ENCODE measurements around the gene TBC1D22A.

DNA sequence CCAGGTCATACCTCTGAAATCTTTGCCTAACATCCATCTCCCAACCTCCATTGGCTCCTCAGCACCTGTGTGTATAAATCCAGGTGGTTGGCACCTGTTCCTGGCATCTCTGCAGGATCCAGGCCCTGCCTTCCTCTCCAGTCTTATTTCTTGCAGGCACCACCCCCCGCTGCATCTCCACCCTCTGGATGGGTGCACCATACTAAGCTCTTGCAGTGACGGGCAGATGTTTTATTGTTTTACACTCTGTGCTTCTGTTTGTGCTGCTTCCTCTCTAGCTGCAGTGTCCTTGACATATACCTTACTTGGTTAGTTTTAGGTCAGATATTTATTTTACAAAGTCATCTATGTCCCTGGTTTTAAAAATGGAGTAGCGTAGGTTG lies 102.6 kb downstream of the TBC1D22A start:
- TF ChIP-seq, protein P1, sequence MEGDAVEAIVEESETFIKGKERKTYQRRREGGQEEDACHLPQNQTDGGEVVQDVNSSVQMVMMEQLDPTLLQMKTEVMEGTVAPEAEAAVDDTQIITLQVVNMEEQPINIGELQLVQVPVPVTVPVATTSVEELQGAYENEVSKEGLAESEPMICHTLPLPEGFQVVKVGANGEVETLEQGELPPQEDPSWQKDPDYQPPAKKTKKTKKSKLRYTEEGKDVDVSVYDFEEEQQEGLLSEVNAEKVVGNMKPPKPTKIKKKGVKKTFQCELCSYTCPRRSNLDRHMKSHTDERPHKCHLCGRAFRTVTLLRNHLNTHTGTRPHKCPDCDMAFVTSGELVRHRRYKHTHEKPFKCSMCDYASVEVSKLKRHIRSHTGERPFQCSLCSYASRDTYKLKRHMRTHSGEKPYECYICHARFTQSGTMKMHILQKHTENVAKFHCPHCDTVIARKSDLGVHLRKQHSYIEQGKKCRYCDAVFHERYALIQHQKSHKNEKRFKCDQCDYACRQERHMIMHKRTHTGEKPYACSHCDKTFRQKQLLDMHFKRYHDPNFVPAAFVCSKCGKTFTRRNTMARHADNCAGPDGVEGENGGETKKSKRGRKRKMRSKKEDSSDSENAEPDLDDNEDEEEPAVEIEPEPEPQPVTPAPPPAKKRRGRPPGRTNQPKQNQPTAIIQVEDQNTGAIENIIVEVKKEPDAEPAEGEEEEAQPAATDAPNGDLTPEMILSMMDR (IDR thresholded peaks at IDR 0.05), result no peak
- no peak for TF ChIP-seq POLR2A (IDR thresholded peaks at IDR 0.05)

Measured in right lobe of liver (tissue), 4 donors.